ENCODE data around the gene CRCP.
"Not testable (repeated sequence)": the region's sequence is repeated elsewhere in the genome, so short reads cannot be mapped to it uniquely, and the experiment has no call there.

The CRCP gene

DNA sequence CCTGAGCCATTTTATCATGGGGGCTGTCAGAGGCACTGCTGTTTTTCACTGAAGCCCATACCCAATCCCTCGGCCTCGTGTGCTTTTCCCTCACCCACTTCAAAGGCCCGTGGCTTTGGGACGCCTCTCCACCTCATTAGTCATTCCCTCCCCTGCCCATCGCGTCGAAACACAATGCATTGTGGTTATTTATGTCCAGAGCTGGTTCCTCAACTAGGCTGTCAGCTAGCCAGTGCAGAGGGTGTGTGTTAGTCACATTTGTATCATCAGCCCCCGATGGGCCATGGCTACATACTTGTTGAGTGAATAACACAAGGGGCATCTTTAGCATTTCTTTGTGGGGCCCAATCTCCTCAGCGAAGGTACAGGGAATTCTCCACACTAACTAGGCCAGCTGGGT is 3.8 kb upstream of the CRCP start:
- Histone ChIP-seq H3K27me3 (ENCODE audit: control insufficient read depth, insufficient read depth, low read length) (no peaks in the 10 kb centered on the region), H3K4me3 (ENCODE audit: low read depth, low read length) (no peak overlapping the region), H3K9me3 (ENCODE audit: control insufficient read depth, insufficient read depth, low read depth, low read length) (no peaks in the 10 kb centered on the region), H3K27ac (ENCODE audit: low read depth, low read length) (no peak overlapping the region), H3K36me3 (ENCODE audit: control insufficient read depth, insufficient read depth, low read length) (no peaks in the 10 kb centered on the region), H3K4me1 (ENCODE audit: control insufficient read depth, insufficient read depth, low read length) (0 out of 2 replicates have a peak, but pooled peaks cover 5% of the 10 kb centered on the region), H3K9ac (ENCODE audit: low read length) (no peak overlapping the region)

GRCh38 chr7:66116680-66117420 is 2.2 kb downstream of the CRCP start:
- not testable (repeated sequence) for H3K36me3 ChIP-seq (ENCODE audit: control insufficient read depth, insufficient read depth, low read length); H3K4me1 ChIP-seq (ENCODE audit: control insufficient read depth, insufficient read depth, low read length); H3K9ac ChIP-seq (ENCODE audit: low read length); H3K4me3 ChIP-seq (ENCODE audit: low read depth, low read length); H3K9me3 ChIP-seq (ENCODE audit: control insufficient read depth, insufficient read depth, low read depth, low read length); H3K27me3 ChIP-seq (ENCODE audit: control insufficient read depth, insufficient read depth, low read length); H3K27ac ChIP-seq (ENCODE audit: low read depth, low read length)

- Histone ChIP-seq H3K4me3 (ENCODE audit: low read depth, low read length) (no peak overlapping the region), H3K36me3 (ENCODE audit: control insufficient read depth, insufficient read depth, low read length) (peaks cover 5% of the 10 kb centered on the region; the same call in 1 of the 2 replicates), H3K9me3 (ENCODE audit: control insufficient read depth, insufficient read depth, low read depth, low read length) (no peaks in the 10 kb centered on the region), H3K9ac (ENCODE audit: low read length) (no peak overlapping the region), H3K27me3 (ENCODE audit: control insufficient read depth, insufficient read depth, low read length) (no peaks in the 10 kb centered on the region), H3K27ac (ENCODE audit: low read depth, low read length) (no peak overlapping the region), H3K4me1 (ENCODE audit: control insufficient read depth, insufficient read depth, low read length) (peaks cover 6% of the 10 kb centered on the region; the same call in 1 of the 2 replicates)
Measured at GRCh38 chr7:66118603-66119002, 4.0 kb downstream of the CRCP start.

- Histone ChIP-seq H3K4me1 (ENCODE audit: control insufficient read depth, insufficient read depth, low read length) (peaks cover 6% of the 10 kb centered on the region; the same call in 1 of the 2 replicates), H3K36me3 (ENCODE audit: control insufficient read depth, insufficient read depth, low read length) (peaks cover 5% of the 10 kb centered on the region; the same call in 1 of the 2 replicates), H3K9ac (ENCODE audit: low read length) (no peak overlapping the region), H3K4me3 (ENCODE audit: low read depth, low read length) (no peak overlapping the region), H3K27ac (ENCODE audit: low read depth, low read length) (no peak overlapping the region), H3K9me3 (ENCODE audit: control insufficient read depth, insufficient read depth, low read depth, low read length) (no peaks in the 10 kb centered on the region), H3K27me3 (ENCODE audit: control insufficient read depth, insufficient read depth, low read length) (no peaks in the 10 kb centered on the region)
Measured at GRCh38 chr7:66119245-66119850, 4.7 kb downstream of the CRCP start.

GRCh38 chr7:66123175-66123528 is 8.5 kb downstream of the CRCP start:
- Histone ChIP-seq H3K4me3 (ENCODE audit: low read depth, low read length) (no peak overlapping the region), H3K9ac (ENCODE audit: low read length) (no peak overlapping the region), H3K9me3 (ENCODE audit: control insufficient read depth, insufficient read depth, low read depth, low read length) (no peaks in the 10 kb centered on the region), H3K4me1 (ENCODE audit: control insufficient read depth, insufficient read depth, low read length) (peaks cover 6% of the 10 kb centered on the region; the same call in 1 of the 2 replicates), H3K27me3 (ENCODE audit: control insufficient read depth, insufficient read depth, low read length) (no peaks in the 10 kb centered on the region), H3K27ac (ENCODE audit: low read depth, low read length) (no peak overlapping the region), H3K36me3 (ENCODE audit: control insufficient read depth, insufficient read depth, low read length) (peaks cover 5% of the 10 kb centered on the region; the same call in 1 of the 2 replicates)

DNA sequence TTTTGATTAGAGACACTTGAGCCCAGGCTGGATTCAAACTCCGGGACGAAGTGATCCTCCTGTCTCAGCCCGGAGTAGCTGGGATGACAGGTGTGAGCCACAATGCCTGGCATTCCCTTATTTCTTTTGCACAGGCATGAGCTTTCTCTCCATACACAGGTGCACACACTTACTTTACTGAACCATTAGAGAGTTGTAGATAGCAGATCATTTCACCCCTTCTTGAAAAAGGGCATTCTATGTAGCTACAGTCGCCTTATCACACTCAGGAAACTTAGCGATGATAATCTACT is 9.9 kb downstream of the CRCP start:
- H3K4me1 ChIP-seq (ENCODE audit: control insufficient read depth, insufficient read depth, low read length); H3K27ac ChIP-seq (ENCODE audit: low read depth, low read length); H3K9me3 ChIP-seq (ENCODE audit: control insufficient read depth, insufficient read depth, low read depth, low read length); H3K36me3 ChIP-seq (ENCODE audit: control insufficient read depth, insufficient read depth, low read length); H3K27me3 ChIP-seq (ENCODE audit: control insufficient read depth, insufficient read depth, low read length); H3K4me3 ChIP-seq (ENCODE audit: low read depth, low read length); H3K9ac ChIP-seq (ENCODE audit: low read length): not testable (repeated sequence)

GRCh38 chr7:66125052-66125694 is 10.5 kb downstream of the CRCP start:
- H3K27me3 ChIP-seq (ENCODE audit: control insufficient read depth, insufficient read depth, low read length): no peaks in the 10 kb centered on the region
- H3K4me1 ChIP-seq (ENCODE audit: control insufficient read depth, insufficient read depth, low read length): no peaks in the 10 kb centered on the region
- no peaks in the 10 kb centered on the region for H3K9me3 ChIP-seq (ENCODE audit: control insufficient read depth, insufficient read depth, low read depth, low read length)
- no peak overlapping the region for H3K4me3 ChIP-seq (ENCODE audit: low read depth, low read length)
- no peak overlapping the region for H3K9ac ChIP-seq (ENCODE audit: low read length)
- H3K27ac ChIP-seq (ENCODE audit: low read depth, low read length): no peak overlapping the region
- H3K36me3 ChIP-seq (ENCODE audit: control insufficient read depth, insufficient read depth, low read length): no peaks in the 10 kb centered on the region; the same call in 1 of the 2 replicates

GRCh38 chr7:66125781-66126352 is 11.2 kb downstream of the CRCP start:
- not testable (repeated sequence) for H3K9ac ChIP-seq (ENCODE audit: low read length); H3K27me3 ChIP-seq (ENCODE audit: control insufficient read depth, insufficient read depth, low read length); H3K4me3 ChIP-seq (ENCODE audit: low read depth, low read length); H3K27ac ChIP-seq (ENCODE audit: low read depth, low read length); H3K36me3 ChIP-seq (ENCODE audit: control insufficient read depth, insufficient read depth, low read length); H3K4me1 ChIP-seq (ENCODE audit: control insufficient read depth, insufficient read depth, low read length); H3K9me3 ChIP-seq (ENCODE audit: control insufficient read depth, insufficient read depth, low read depth, low read length)

GRCh38 chr7:66127172-66127571 is 12.5 kb downstream of the CRCP start:
- H3K27me3 ChIP-seq (ENCODE audit: control insufficient read depth, insufficient read depth, low read length); H3K9ac ChIP-seq (ENCODE audit: low read length); H3K9me3 ChIP-seq (ENCODE audit: control insufficient read depth, insufficient read depth, low read depth, low read length); H3K4me1 ChIP-seq (ENCODE audit: control insufficient read depth, insufficient read depth, low read length); H3K27ac ChIP-seq (ENCODE audit: low read depth, low read length); H3K4me3 ChIP-seq (ENCODE audit: low read depth, low read length): not testable (repeated sequence)
- H3K36me3 ChIP-seq (ENCODE audit: control insufficient read depth, insufficient read depth, low read length): peaks cover 17% of the 10 kb centered on the region

DNA sequence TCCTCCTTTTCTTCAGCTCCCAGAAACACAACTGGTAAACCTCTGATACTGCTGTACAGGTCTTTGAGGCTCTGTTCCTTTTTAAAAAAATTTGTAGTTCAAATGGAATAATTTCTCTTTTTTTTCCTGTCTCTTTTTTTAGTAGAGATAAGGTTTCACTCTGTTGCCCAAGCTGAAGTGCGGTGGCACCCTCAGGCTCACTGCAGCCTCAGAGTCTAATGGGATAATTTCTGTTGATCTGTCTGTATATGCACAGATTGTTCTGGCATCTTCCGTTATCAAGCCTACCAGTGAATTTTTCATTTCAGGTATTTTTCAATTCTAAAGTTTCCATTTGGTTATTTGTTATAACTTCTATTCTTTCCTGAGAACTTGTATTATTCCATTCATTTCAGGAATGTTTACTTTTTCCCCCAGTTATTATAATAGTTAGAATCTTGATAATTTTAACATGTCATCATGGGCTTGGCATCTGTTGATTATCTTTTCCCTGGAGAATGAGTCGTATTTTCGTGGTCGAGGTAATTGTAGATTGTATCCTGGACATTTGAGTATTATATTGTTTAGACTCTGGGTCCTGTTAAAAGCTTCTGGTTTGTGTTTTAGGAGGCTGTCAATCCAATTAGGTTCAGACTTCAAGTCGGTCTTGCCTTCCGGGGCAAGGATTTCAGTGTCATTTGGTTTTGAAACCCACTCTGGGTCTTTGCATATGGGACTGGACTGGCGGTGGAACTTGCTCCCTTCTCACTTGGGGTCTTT is 24.5 kb downstream of the CRCP start:
- no peaks in the 10 kb centered on the region; the same call in 1 of the 2 replicates for H3K4me1 ChIP-seq (ENCODE audit: control insufficient read depth, insufficient read depth, low read length)
- H3K27ac ChIP-seq (ENCODE audit: low read depth, low read length): no peak overlapping the region
- H3K9ac ChIP-seq (ENCODE audit: low read length): no peak overlapping the region
- H3K9me3 ChIP-seq (ENCODE audit: control insufficient read depth, insufficient read depth, low read depth, low read length): no peaks in the 10 kb centered on the region
- no peak overlapping the region for H3K4me3 ChIP-seq (ENCODE audit: low read depth, low read length)
- H3K27me3 ChIP-seq (ENCODE audit: control insufficient read depth, insufficient read depth, low read length): no peaks in the 10 kb centered on the region
- peaks cover 47% of the 10 kb centered on the region for H3K36me3 ChIP-seq (ENCODE audit: control insufficient read depth, insufficient read depth, low read length)

Measured in HUES6 (cell line).